HCT116 (cell line): Measurements from ENCODE around the gene TMEM239. TPM values are rescaled to one million over a fixed set of nuclear protein-coding genes. Genes with fewer than 3 reads are reported as not detected.

Experiments used
- ATAC-seq: fragments of 200-7000 bp; cut with Tn5 transposase; 2 replicates; pipeline ENCODE4 v1.9.1; 2020; ENCODE audit warnings: mild to moderate bottlenecking, moderate library complexity
- BruUV-seq: library from RNA; stranded (reverse); fragments of 400-500 nt; replicated peaks from 2 replicates; lab custom pipeline; 2021; lab: Mats Ljungman, UMichigan
- CTCF ChIA-PET: fragments of 300-600 bp; sonication (Branson Sonifier 250); formaldehyde crosslinking; loops from one replicate; lab custom pipeline; 2021; ENCODE audit warnings: antibody characterized with exemption; lab: Charles Lee
- POLR2A ChIA-PET: fragments of 300-600, 350-600 bp; sonication (Branson Sonifier 250); formaldehyde crosslinking; loops from one replicate; lab custom pipeline; 2021; ENCODE audit warnings: antibody characterized with exemption; lab: Charles Lee
- RAD21 ChIA-PET, 2 experiments: fragments of 300-600 bp; sonication (Branson Sonifier 250); formaldehyde crosslinking; loops; one replicate each; lab custom pipeline; 2023; ENCODE audit warnings: low total read pairs in 2 of 2; ENCODE audit not compliant: uncharacterized antibody in 2 of 2, unreplicated experiment in 2 of 2, low non-redundant PET in 1 of 2; lab: Charles Lee
- DNase-seq: peaks from one replicate; pipeline ENCODE4 v3.0.0-alpha.2; 2010; ENCODE audit warnings: low read depth, low spot score
- H2AFZ ChIP-seq: fragments of 200-600 bp; shearing (Covaris generic), sonication (generic); 2 replicates; pipeline ENCODE4 v1.6.1; 2017; ENCODE audit warnings: low read depth, mixed run types, mixed read lengths, antibody characterized with exemption, low read length; ENCODE audit not compliant: poor library complexity, severe bottlenecking
- H3K27ac ChIP-seq: 2 replicates; pipeline ENCODE4 v1.5.1; 2012; ENCODE audit warnings: low read depth, low read length
- H3K27me3 ChIP-seq: fragments of 200-600 bp; sonication (generic); 2 replicates; pipeline ENCODE4 v1.6.1; 2016; ENCODE audit warnings: mixed run types, low read length, mixed read lengths; ENCODE audit not compliant: insufficient read depth
- H3K36me3 ChIP-seq, 2 experiments: fragments of 200-500 bp in 1 of 2; fragments of 200-600 bp in 1 of 2; sonication (Bioruptor generic) in 1 of 2; sonication (generic) in 1 of 2; 2 replicates each; pipeline versions ENCODE4 v1.5.1 to v1.6.1; 2014 to 2016; ENCODE audit warnings: low read length in 2 of 2, inconsistent platforms in 1 of 2, mixed read lengths in 1 of 2, mixed run types in 1 of 2; ENCODE audit not compliant: insufficient read depth in 2 of 2, control insufficient read depth in 1 of 2
- H3K4me1 ChIP-seq, 2 experiments: fragments of 200-600 bp in 1 of 2; sonication (generic) in 1 of 2; 2 replicates each; pipeline versions ENCODE4 v1.5.1 to v1.6.1; 2012 to 2017; ENCODE audit warnings: low read length in 2 of 2, inconsistent platforms in 1 of 2, mild to moderate bottlenecking in 1 of 2, mixed read lengths in 1 of 2, mixed run types in 1 of 2, moderate library complexity in 1 of 2; ENCODE audit not compliant: insufficient read depth in 2 of 2, control insufficient read depth in 1 of 2
- H3K4me2 ChIP-seq: fragments of 200-600 bp; sonication (generic); 2 replicates; pipeline ENCODE4 v1.6.1; 2017; ENCODE audit warnings: mixed run types, low read length, mixed read lengths
- H3K4me3 ChIP-seq, 2 experiments: fragments of 200-600 bp in 1 of 2; sonication (generic) in 1 of 2; replicated peaks in 1 of 2; 2 replicates each; pipeline ENCODE4 v1.5.1; 2011 to 2016; ENCODE audit warnings: low read length in 2 of 2, control low read depth in 1 of 2, low read depth in 1 of 2, mild to moderate bottlenecking in 1 of 2, mixed read lengths in 1 of 2, mixed run types in 1 of 2
- H3K79me2 ChIP-seq: fragments of 200-600 bp; sonication (generic); 2 replicates; pipeline ENCODE4 v1.6.1; 2017; ENCODE audit warnings: mild to moderate bottlenecking, mixed run types, low read length, moderate library complexity, mixed read lengths; ENCODE audit not compliant: insufficient read depth
- H3K9ac ChIP-seq: fragments of 200-600 bp; sonication (generic); 2 replicates; pipeline ENCODE4 v1.6.1; 2016; ENCODE audit warnings: low read length, mixed read lengths
- H3K9me2 ChIP-seq: fragments of 200-600 bp; sonication (generic), shearing (Covaris generic); 2 replicates; pipeline ENCODE4 v1.6.1; 2017; ENCODE audit warnings: mixed run types, mild to moderate bottlenecking, moderate library complexity; ENCODE audit not compliant: insufficient read depth
- H3K9me3 ChIP-seq, 2 experiments: fragments of 200-500 bp in 1 of 2; fragments of 200-600 bp in 1 of 2; sonication (Bioruptor generic) in 1 of 2; sonication (generic) in 1 of 2; 2 replicates each; pipeline ENCODE4 v1.6.1; 2014 to 2017; ENCODE audit warnings: low read length in 2 of 2, mixed read lengths in 2 of 2, inconsistent platforms in 1 of 2, low read depth in 1 of 2, mild to moderate bottlenecking in 1 of 2, mixed run types in 1 of 2, moderate library complexity in 1 of 2; ENCODE audit not compliant: control insufficient read depth in 1 of 2, insufficient read depth in 1 of 2
- H4K20me1 ChIP-seq: fragments of 200-600 bp; sonication (generic), shearing (Covaris generic); 2 replicates; pipeline ENCODE4 v1.6.1; 2017; ENCODE audit warnings: mixed run types, mild to moderate bottlenecking, moderate library complexity; ENCODE audit not compliant: insufficient read depth
- CEBPB ChIP-seq: IDR thresholded peaks from 2 replicates; pipeline ENCODE4 v1.6.1; 2012; ENCODE audit warnings: low read depth
- CTCF ChIP-seq, 3 experiments: fragments of 200-600 bp in 1 of 3; sonication (generic) in 1 of 3; IDR thresholded peaks in 2 of 3; conservative IDR thresholded peaks in 1 of 3; 2 replicates each; pipeline ENCODE4 v1.5.1; 2012 to 2017; ENCODE audit warnings: low read depth in 2 of 3, low read length in 2 of 3, antibody characterized with exemption in 1 of 3, borderline replicate concordance in 1 of 3, control low read depth in 1 of 3, mild to moderate bottlenecking in 1 of 3, mixed read lengths in 1 of 3, mixed run types in 1 of 3, moderate library complexity in 1 of 3; ENCODE audit not compliant: insufficient read depth in 1 of 3
- EGR1 ChIP-seq: IDR thresholded peaks from 2 replicates; pipeline ENCODE4 v1.6.1; 2012; ENCODE audit warnings: low read depth
- EZH2 ChIP-seq: fragments of 200-600 bp; sonication (generic); IDR thresholded peaks from 2 replicates; pipeline ENCODE4 v1.6.1; 2017; ENCODE audit warnings: antibody characterized with exemption, mixed run types
- EZH2phosphoT487 ChIP-seq: fragments of 200-600 bp; IDR thresholded peaks from 2 replicates; pipeline ENCODE4 v1.6.1; 2018; ENCODE audit warnings: antibody characterized with exemption, borderline replicate concordance
- FOSL1 ChIP-seq: IDR thresholded peaks from 2 replicates; pipeline ENCODE4 v1.6.1; 2012; ENCODE audit warnings: low read depth
- JUND ChIP-seq: IDR thresholded peaks from 2 replicates; pipeline ENCODE4 v1.6.1; 2012
- POLR2AphosphoS5 ChIP-seq: IDR thresholded peaks from 2 replicates; pipeline ENCODE4 v1.6.1; 2011; ENCODE audit warnings: mild to moderate bottlenecking, low read depth, low read length, moderate library complexity
- SIN3A ChIP-seq: IDR thresholded peaks from 2 replicates; pipeline ENCODE4 v1.6.1; 2012; ENCODE audit warnings: low read depth
- SRF ChIP-seq: IDR thresholded peaks from 2 replicates; pipeline ENCODE4 v1.6.1; 2012; ENCODE audit warnings: low read depth
- ZFX ChIP-seq: fragments of 450-650 bp; IDR thresholded peaks from 2 replicates; pipeline ENCODE4 v1.6.1; 2017
- intact Hi-C: fragments of 100-400 bp; cut with micrococcal nuclease; formaldehyde crosslinking; loops from 2 replicates; pipeline ENCODE4 v1.10.0; 2022
- total RNA-seq: library from RNA; stranded (reverse); gene quantifications from one replicate; pipeline ENCODE4 v1.2.1, GENCODE V29; 2021; ENCODE audit not compliant: unreplicated experiment
- TF ChIP-seq, protein P1 (sequence below): IDR thresholded peaks from 2 replicates; pipeline ENCODE4 v1.6.1; 2012
- TF ChIP-seq, protein P2 (sequence below): IDR thresholded peaks from 2 replicates; pipeline ENCODE4 v1.6.1; 2012
- TF ChIP-seq, protein P3 (sequence below): IDR thresholded peaks from 2 replicates; pipeline ENCODE4 v1.6.1; 2011; ENCODE audit warnings: mild to moderate bottlenecking, low read length, moderate library complexity; ENCODE audit not compliant: insufficient replicate concordance; ENCODE audit errors: extremely low read depth
- TF ChIP-seq, protein P4 (sequence below): IDR thresholded peaks from 2 replicates; pipeline ENCODE4 v1.6.1; 2012; ENCODE audit warnings: low read depth

TMEM239 gene
- total RNA-seq, 1 experiment from 2014 or later = not detected

DNA sequence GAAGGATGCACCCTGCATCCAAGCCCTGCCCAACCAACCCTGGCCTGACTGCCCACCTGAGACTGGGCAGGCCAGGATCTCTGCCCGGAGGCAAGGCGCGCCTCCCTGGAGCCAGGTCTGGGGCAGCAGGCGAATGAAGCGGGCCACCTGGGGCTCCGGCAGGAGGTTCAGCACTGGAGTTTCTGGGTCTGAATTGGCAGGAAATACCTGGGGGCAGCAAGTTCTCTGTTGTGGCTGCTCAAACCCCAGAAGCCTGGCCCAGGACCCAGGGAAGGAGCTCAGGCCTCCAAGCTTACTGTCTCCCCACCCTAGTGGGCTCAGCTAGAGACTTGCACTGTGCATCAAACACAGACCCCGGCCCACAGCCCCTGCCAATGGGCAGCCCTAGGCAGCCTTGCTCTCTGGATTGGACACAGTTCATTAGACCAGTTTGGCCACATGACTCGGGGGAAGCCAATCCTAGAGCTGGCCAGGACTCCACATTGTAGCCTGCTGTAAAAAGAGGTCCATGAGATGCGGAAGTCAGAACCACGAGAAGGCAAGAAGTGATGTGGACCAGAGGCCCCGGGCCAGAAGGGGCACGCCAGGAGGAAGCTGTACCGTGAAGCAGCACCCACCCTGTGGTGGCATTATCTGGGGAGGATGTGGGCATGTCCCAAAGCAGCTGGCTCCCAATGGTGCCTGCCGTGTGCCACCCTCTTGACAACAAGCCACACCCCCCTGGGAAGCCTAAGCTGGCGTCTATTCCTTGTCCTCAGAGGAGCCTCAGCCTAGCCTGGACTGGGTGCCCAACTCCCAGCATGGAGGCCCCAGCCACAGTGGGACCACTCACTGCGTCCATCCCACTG lies 18.8 kb upstream of the TMEM239 start:
- CTCF ChIA-PET = no interaction called here
- RAD21 ChIA-PET = no interaction called here
- no TSS peak for BruUV-seq
- no peak overlapping the region for H3K27ac ChIP-seq
- H3K4me2 ChIP-seq = no peak overlapping the region
- H2AFZ ChIP-seq = no peak overlapping the region
- peaks cover 8% of the 10 kb centered on the region; the same call in 1 of the 2 replicates for H3K27me3 ChIP-seq
- no peaks in the 10 kb centered on the region for H4K20me1 ChIP-seq
- H3K79me2 ChIP-seq = no peaks in the 10 kb centered on the region
- no peaks in the 10 kb centered on the region for H3K36me3 ChIP-seq
- peaks cover 8 to 13% of the 10 kb centered on the region in 2 experiments; a peak in 3 of 4 replicates for H3K4me1 ChIP-seq
- intact Hi-C loops = no loop called here
- no peak overlapping the region for H3K9ac ChIP-seq
- no peak for DNase-seq
- no peak overlapping the region for H3K4me3 ChIP-seq
- no peaks in the 10 kb centered on the region for H3K9me2 ChIP-seq
- POLR2A ChIA-PET = no interaction called here
- TF ChIP-seq, protein P1, sequence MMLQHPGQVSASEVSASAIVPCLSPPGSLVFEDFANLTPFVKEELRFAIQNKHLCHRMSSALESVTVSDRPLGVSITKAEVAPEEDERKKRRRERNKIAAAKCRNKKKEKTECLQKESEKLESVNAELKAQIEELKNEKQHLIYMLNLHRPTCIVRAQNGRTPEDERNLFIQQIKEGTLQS = no peak
- TF ChIP-seq, protein P2, sequence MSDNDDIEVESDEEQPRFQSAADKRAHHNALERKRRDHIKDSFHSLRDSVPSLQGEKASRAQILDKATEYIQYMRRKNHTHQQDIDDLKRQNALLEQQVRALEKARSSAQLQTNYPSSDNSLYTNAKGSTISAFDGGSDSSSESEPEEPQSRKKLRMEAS = no peak
- TF ChIP-seq CEBPB (no peak), EZH2phosphoT487 (no peak), JUND (no peak), SRF (no peak), EGR1 (no peak), FOSL1 (no peak), ZFX (no peak), EZH2 (no peak), SIN3A (no peak), POLR2AphosphoS5 (no peak), CTCF (IDR thresholded peaks at IDR 0.05 in 2 of 3, conservative IDR thresholded peaks at IDR 0.05 in 1 of 3; ENCODE audit: borderline replicate concordance in 1 of 3, insufficient read depth in 1 of 3, low read depth in 2 of 3, low read length in 2 of 3) (no peak)
- TF ChIP-seq, protein P3, sequence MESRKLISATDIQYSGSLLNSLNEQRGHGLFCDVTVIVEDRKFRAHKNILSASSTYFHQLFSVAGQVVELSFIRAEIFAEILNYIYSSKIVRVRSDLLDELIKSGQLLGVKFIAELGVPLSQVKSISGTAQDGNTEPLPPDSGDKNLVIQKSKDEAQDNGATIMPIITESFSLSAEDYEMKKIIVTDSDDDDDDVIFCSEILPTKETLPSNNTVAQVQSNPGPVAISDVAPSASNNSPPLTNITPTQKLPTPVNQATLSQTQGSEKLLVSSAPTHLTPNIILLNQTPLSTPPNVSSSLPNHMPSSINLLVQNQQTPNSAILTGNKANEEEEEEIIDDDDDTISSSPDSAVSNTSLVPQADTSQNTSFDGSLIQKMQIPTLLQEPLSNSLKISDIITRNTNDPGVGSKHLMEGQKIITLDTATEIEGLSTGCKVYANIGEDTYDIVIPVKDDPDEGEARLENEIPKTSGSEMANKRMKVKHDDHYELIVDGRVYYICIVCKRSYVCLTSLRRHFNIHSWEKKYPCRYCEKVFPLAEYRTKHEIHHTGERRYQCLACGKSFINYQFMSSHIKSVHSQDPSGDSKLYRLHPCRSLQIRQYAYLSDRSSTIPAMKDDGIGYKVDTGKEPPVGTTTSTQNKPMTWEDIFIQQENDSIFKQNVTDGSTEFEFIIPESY = no peak
- TF ChIP-seq, protein P4, sequence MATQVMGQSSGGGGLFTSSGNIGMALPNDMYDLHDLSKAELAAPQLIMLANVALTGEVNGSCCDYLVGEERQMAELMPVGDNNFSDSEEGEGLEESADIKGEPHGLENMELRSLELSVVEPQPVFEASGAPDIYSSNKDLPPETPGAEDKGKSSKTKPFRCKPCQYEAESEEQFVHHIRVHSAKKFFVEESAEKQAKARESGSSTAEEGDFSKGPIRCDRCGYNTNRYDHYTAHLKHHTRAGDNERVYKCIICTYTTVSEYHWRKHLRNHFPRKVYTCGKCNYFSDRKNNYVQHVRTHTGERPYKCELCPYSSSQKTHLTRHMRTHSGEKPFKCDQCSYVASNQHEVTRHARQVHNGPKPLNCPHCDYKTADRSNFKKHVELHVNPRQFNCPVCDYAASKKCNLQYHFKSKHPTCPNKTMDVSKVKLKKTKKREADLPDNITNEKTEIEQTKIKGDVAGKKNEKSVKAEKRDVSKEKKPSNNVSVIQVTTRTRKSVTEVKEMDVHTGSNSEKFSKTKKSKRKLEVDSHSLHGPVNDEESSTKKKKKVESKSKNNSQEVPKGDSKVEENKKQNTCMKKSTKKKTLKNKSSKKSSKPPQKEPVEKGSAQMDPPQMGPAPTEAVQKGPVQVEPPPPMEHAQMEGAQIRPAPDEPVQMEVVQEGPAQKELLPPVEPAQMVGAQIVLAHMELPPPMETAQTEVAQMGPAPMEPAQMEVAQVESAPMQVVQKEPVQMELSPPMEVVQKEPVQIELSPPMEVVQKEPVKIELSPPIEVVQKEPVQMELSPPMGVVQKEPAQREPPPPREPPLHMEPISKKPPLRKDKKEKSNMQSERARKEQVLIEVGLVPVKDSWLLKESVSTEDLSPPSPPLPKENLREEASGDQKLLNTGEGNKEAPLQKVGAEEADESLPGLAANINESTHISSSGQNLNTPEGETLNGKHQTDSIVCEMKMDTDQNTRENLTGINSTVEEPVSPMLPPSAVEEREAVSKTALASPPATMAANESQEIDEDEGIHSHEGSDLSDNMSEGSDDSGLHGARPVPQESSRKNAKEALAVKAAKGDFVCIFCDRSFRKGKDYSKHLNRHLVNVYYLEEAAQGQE = no peak
- ATAC-seq = no peak
- no peaks in the 10 kb centered on the region for H3K9me3 ChIP-seq
